HG03442 (cell line): ENCODE results near the gene SIAH3.

Experiments used
- ATAC-seq: cut with Tn5 transposase; IDR thresholded peaks from one replicate; pipeline ENCODE4 v1.9.1; 2021; ENCODE audit warnings: mild to moderate bottlenecking, moderate library complexity; ENCODE audit not compliant: unreplicated experiment

Gene SIAH3

DNA sequence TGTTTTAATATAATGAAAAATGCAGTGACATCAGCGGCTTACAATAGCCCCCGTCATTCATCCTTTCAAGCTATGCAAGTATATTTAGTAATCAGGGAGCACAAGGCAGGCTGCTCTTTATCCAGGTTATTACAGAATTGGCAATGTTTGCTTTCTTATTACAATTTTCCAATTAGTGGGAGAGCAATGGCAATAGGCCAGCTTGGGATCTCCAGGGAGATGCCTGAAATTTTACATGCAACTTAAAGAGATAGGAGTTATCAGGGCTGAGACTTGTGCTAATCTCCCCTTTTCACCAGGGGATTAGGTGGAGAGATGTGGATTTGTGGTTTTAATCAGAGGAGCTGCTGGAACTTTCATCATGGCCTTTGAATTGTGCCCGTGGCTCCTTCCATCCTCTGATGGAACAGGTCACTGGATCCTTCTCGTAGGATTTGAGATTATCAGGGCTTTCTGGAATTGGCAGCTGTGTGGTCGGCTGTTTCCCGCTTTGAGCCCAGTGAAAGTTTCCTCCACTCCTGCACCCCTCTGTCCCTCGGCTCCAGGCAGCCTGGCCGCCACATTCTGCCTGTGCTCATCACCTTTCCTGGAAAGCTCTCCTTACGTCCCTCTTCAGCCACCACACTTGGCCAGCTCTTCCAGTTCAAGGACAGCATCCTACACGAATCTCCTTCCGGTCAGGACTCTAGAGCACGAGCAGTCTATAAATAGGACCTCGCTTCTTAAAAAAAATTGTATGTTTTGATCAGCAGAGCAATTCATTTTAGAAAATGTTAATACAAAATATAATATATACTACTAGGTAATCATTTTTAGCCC, 102.4 kb downstream of the SIAH3 start:
- ATAC-seq, result no peak

DNA sequence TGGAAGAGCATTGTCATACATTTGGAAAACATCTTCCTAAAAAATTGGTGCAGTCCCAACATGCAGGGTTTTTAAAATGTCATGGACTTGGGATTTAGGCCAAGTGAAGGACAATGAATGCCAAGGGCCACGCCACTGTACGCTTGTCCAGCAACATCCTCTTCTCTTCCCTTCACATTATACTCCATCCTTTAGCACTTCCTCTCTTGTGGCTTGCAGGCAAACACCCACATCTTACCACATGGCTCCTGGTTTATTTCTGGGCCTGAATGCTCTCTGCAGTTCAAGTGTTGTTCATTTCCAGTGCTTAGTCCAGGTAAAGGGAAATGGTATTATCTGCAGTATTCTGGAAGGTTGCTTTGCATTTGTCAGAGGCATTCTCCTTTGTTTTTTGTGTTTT, 104.5 kb downstream of the SIAH3 start:
- ATAC-seq, result no peak

- ATAC-seq, result no peak
Observed at GRCh38 chr13:45744979-45745378, 106.6 kb downstream of the SIAH3 start.

DNA sequence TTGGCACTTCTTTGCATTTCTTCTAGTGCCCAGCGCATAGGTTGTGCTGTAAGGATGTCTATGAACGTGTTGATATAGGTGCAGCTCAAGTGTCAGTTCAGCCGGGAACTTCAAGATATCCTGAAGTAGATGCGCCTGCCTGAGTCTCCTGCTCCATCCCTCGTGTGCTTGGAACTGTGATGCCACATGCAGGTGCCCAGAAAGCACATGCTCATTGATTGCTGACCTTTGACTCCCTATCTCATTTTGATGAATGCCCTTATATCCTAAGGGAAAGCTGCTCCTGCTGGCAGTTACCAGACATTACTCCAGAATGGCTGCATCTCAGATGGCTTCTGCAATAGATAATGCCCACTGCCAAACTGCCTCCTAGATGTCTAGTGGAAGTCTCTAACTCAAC, 108.6 kb downstream of the SIAH3 start:
- ATAC-seq, result no peak

GRCh38 chr13:45737571-45738017, 114.0 kb downstream of the SIAH3 start:
- no peak for ATAC-seq

GRCh38 chr13:45733361-45733760, 118.2 kb downstream of the SIAH3 start:
- no peak for ATAC-seq

DNA sequence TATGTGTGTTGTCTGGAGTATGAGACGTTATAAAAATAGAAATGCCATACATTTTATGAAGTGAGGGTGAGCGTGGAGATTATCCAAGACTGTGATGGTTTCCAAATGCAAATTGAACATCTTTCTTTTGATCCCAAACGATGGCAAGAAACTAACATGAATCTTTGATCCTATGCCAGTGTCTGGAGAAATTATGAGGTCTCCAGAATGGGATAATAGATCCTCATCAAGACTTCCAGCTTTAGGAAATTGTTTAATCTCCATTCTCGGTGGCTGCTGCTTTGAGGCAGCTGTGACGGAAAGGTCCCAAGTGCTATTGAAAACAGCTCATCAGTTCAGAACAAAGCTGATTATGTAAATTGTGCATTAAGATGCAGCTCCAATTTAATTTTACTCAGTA, 118.6 kb downstream of the SIAH3 start:
- no peak for ATAC-seq

DNA sequence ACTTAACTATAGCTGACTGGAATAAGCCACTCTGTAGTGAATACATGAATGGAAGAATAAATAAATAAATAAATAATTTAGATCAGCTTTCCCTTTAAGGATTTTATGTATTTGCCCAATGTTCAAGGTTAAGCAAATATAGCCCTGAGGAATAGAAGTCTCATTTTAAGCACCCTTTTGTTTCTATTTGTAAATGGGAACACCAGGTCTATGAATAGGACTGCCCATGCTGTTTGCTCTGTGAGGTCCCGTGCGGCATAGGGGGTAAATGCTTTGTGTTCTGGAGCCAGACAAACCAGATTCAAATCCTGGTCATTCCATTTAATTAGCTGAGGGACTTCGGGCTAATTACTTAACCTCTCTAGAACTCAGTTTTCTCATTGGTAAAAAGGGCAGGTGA, 120.1 kb downstream of the SIAH3 start:
- no peak for ATAC-seq

GRCh38 chr13:45728759-45729158, 122.8 kb downstream of the SIAH3 start:
- ATAC-seq, result no peak
